Keratinocyte (primary cell): Measurements from ENCODE around the gene ZBTB21. TPM values are rescaled to one million over a fixed set of nuclear protein-coding genes. Genes with fewer than 3 reads are reported as not detected.

ENCODE experiments used
- DNase-seq: peaks from one replicate; pipeline ENCODE4 v3.0.0-alpha.2; 2011; ENCODE audit warnings: low read depth, missing footprints, low spot score
- FAIRE-seq: peaks from 2 replicates; lab custom pipeline; 2011; peaks lifted over from hg19 to GRCh38; lab: Jason Lieb, UNC
- H2AFZ ChIP-seq: 2 replicates; pipeline ENCODE4 v1.6.0; 2012; ENCODE audit warnings: low read length, control low read depth, inconsistent platforms; ENCODE audit not compliant: control insufficient read depth
- H3K27ac ChIP-seq: 2 replicates; pipeline ENCODE4 v1.5.1; 2011; ENCODE audit warnings: low read length; ENCODE audit not compliant: control insufficient read depth, insufficient read depth
- H3K27me3 ChIP-seq: 3 replicates; pipeline ENCODE4 v1.6.0; 2011; ENCODE audit warnings: low read length; ENCODE audit not compliant: control insufficient read depth, insufficient read depth; ENCODE audit errors: extremely low read depth
- H3K36me3 ChIP-seq, 2 experiments: 2 replicates in 1 of 2; 3 replicates in 1 of 2; pipeline ENCODE4 v1.5.1; 2011; ENCODE audit warnings: low read length in 2 of 2, mild to moderate bottlenecking in 1 of 2; ENCODE audit not compliant: control insufficient read depth in 2 of 2, insufficient read depth in 2 of 2; ENCODE audit errors: extremely low read depth in 1 of 2
- H3K4me1 ChIP-seq: 3 replicates; pipeline ENCODE4 v1.5.1; 2011; ENCODE audit warnings: low read length; ENCODE audit not compliant: control insufficient read depth, insufficient read depth; ENCODE audit errors: extremely low read depth
- H3K4me2 ChIP-seq: 3 replicates; pipeline ENCODE4 v1.6.0; 2011; ENCODE audit warnings: low read depth, low read length; ENCODE audit not compliant: control insufficient read depth, insufficient read depth; ENCODE audit errors: extremely low read depth
- H3K4me3 ChIP-seq, 3 experiments: fragments of 200-600 bp in 1 of 3; sonication (generic) in 1 of 3; 2 replicates in 2 of 3; 3 replicates in 1 of 3; pipeline ENCODE4 v1.5.1; 2011 to 2016; ENCODE audit warnings: low read length in 3 of 3, mild to moderate bottlenecking in 3 of 3, control low read depth in 2 of 3, inconsistent platforms in 1 of 3, low read depth in 1 of 3, mixed read lengths in 1 of 3, mixed run types in 1 of 3, moderate library complexity in 1 of 3; ENCODE audit not compliant: control insufficient read depth in 2 of 3, insufficient read depth in 2 of 3; ENCODE audit errors: extremely low read depth in 1 of 3
- H3K79me2 ChIP-seq: 2 replicates; pipeline ENCODE4 v1.6.0; 2012; ENCODE audit warnings: low read length; ENCODE audit not compliant: control insufficient read depth, insufficient read depth
- H3K9ac ChIP-seq: 3 replicates; pipeline ENCODE4 v1.6.0; 2011; ENCODE audit warnings: low read length; ENCODE audit not compliant: control insufficient read depth, insufficient read depth; ENCODE audit errors: extremely low read depth
- H3K9me1 ChIP-seq: 3 replicates; pipeline ENCODE4 v1.6.0; 2011; ENCODE audit warnings: low read length; ENCODE audit not compliant: control insufficient read depth, insufficient read depth; ENCODE audit errors: extremely low read depth
- H3K9me3 ChIP-seq: 2 replicates; pipeline ENCODE4 v1.5.1; 2012; ENCODE audit warnings: low read depth, low read length; ENCODE audit not compliant: control insufficient read depth
- H4K20me1 ChIP-seq: 3 replicates; pipeline ENCODE4 v1.6.0; 2011; ENCODE audit warnings: low read length; ENCODE audit not compliant: control insufficient read depth, insufficient read depth; ENCODE audit errors: extremely low read depth
- CTCF ChIP-seq, 3 experiments: IDR thresholded peaks in 1 of 3; conservative IDR thresholded peaks in 1 of 3; optimal IDR thresholded peaks in 1 of 3; 2 replicates in 2 of 3; 3 replicates in 1 of 3; pipeline versions ENCODE3 to v1.5.1; 2011; ENCODE audit warnings: low read length in 3 of 3, mild to moderate bottlenecking in 3 of 3, moderate library complexity in 2 of 3, control low read depth in 1 of 3, inconsistent platforms in 1 of 3; ENCODE audit not compliant: insufficient read depth in 2 of 3; ENCODE audit errors: extremely low read depth in 1 of 3
- EZH2 ChIP-seq: IDR thresholded peaks from one replicate; pipeline ENCODE4 v1.6.1; 2012; ENCODE audit warnings: inconsistent platforms, mild to moderate bottlenecking, low read length, moderate library complexity
- dilution Hi-C: fragments of 300-500 bp; cut with MboI; formaldehyde crosslinking; loops from one replicate; pipeline ENCODE4 v1.7.0; 2020; ENCODE audit warnings: low sequenced_read_pairs; ENCODE audit not compliant: extremely low pct_ligation_motif_present
- polyA minus RNA-seq, 3 experiments: library from RNA; depleted of rRNA, polyadenylated mRNA; stranded (reverse); fragments of >200 nt; gene quantifications; 1 replicate in 1 of 3; 2 replicates in 1 of 3; 3 replicates in 1 of 3; pipeline ENCODE4 v1.2.3, GENCODE V29; 2011
- polyA plus RNA-seq, 5 experiments: library from polyadenylated mRNA; depleted of rRNA in 3 of 5; stranded (reverse) in 3 of 5; stranded (forward) in 1 of 5; unstranded in 1 of 5; fragments of >200 nt; gene quantifications; 1 replicate in 1 of 5; 2 replicates in 3 of 5; 3 replicates in 1 of 5; pipeline versions ENCODE4 v1.2.1 to v1.2.3, GENCODE V29; 2011 to 2012; ENCODE audit warnings: missing spikeins in 2 of 5, low read depth in 1 of 5, low replicate concordance in 1 of 5

The ZBTB21 gene
- polyA plus RNA-seq (9.5 to 12.2 TPM (median 10.3 TPM) in 3 replicates), polyA minus RNA-seq (15.5 to 28.0 TPM (median 22.1 TPM) in 3 replicates)
- 11.1 TPM for polyA plus RNA-seq (2011; ENCODE audit: low read depth)
- polyA plus RNA-seq (2011; cell fraction: cytosol; rRNA removed): 4.8 and 8.0 TPM in 2 replicates
- 17.5 and 20.6 TPM in 2 replicates for polyA plus RNA-seq (2011; cell fraction: nucleus; rRNA removed)
- 7.3 and 14.0 TPM in 2 replicates for polyA plus RNA-seq (2012; ENCODE audit: low replicate concordance)
- polyA minus RNA-seq (2011; cell fraction: cytosol; rRNA and poly(A)+ RNA removed): 6.7 TPM
- polyA minus RNA-seq (2011; cell fraction: nucleus; rRNA and poly(A)+ RNA removed): 16.7 and 23.7 TPM in 2 replicates

- Histone ChIP-seq H3K9me1 (no peaks in the 10 kb centered on the region), H3K27me3 (no peaks in the 10 kb centered on the region), H2AFZ (peak within 1 kb of the TSS; percentile 81), H3K9ac (peak within 1 kb of the TSS; percentile 90), H4K20me1 (no peaks in the 10 kb centered on the region), H3K27ac (peak within 1 kb of the TSS; percentile 95), H3K4me1 (peaks cover 23% of the 10 kb centered on the region), H3K4me3 (peak within 1 kb of the TSS; percentile 71 to 81 (median 78)), H3K36me3 (peaks cover 0 to 10% of the 10 kb centered on the region in 2 experiments), H3K9me3 (no peaks in the 10 kb centered on the region), H3K79me2 (peaks cover 35% of the 10 kb centered on the region), H3K4me2 (peak within 1 kb of the TSS; percentile 75)
- dilution Hi-C loops: no loop called here
- FAIRE-seq (peak; percentile 13), DNase-seq (peak; percentile 90)
- TF ChIP-seq CTCF (optimal IDR thresholded peaks at IDR 0.05 in 1 of 3, IDR thresholded peaks at IDR 0.05 in 1 of 3, conservative IDR thresholded peaks at IDR 0.05 in 1 of 3; ENCODE audit: extremely low read depth in 1 of 3, insufficient read depth in 2 of 3, low read length in 3 of 3) (no peak), EZH2 (no peak)
Measured at GRCh38 chr21:42009831-42010506, at the start of gene ZBTB21. ZBTB21 (minus strand) TSS chr21:42010360; CDS start chr21:41994095, 16,265 bp downstream.

GRCh38 chr21:42059721-42060120, 49.6 kb upstream of the ZBTB21 start:
- Histone ChIP-seq H3K36me3 (no peaks in the 10 kb centered on the region), H3K4me2 (no peak overlapping the region), H3K79me2 (no peaks in the 10 kb centered on the region), H2AFZ (no peak overlapping the region), H3K27me3 (no peaks in the 10 kb centered on the region), H3K4me1 (peaks cover 49% of the 10 kb centered on the region), H3K9ac (no peak overlapping the region), H3K27ac (no peak overlapping the region), H3K4me3 (no peak overlapping the region), H3K9me3 (no peaks in the 10 kb centered on the region), H4K20me1 (no peaks in the 10 kb centered on the region), H3K9me1 (peaks cover 3% of the 10 kb centered on the region)
- DNase-seq (no peak), FAIRE-seq (no peak)
- dilution Hi-C loops: no loop called here
- TF ChIP-seq EZH2 (no peak), CTCF (optimal IDR thresholded peaks at IDR 0.05 in 1 of 3, IDR thresholded peaks at IDR 0.05 in 1 of 3, conservative IDR thresholded peaks at IDR 0.05 in 1 of 3; ENCODE audit: extremely low read depth in 1 of 3, insufficient read depth in 2 of 3, low read length in 3 of 3) (no peak)
